ENCODE measurements around the gene YIPF1. TPM values are rescaled to one million over a fixed set of nuclear protein-coding genes. Genes with fewer than 3 reads are reported as not detected.
"Not testable (repeated sequence)": the region's sequence is repeated elsewhere in the genome, so short reads cannot be mapped to it uniquely, and the experiment has no call there.

Gene YIPF1
- total and polyA plus RNA-seq, 10 of the 15 experiments (the other 5 are each of a cell fraction or from before 2014, with no cell fraction given): 13.0 to 36.0 (median 20.3) TPM

DNA sequence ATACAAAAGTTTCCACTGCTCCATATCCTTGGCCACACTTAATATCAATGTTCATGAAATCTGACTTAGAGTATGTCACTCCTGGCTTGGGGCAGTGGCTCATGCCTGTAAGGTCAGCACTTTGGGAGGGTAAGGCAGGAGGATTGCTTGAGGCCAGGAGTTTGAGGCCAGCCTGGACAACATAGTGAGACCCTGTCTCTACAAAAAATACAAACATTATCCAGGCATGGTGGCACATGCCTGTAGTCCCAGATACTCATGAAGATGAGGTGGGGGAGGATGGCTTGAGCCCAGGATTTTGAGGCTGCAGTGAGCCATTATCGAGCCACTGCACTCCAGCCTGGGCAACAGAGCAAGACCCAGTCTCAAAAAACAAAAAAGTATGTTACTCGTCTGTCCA lies 14.4 kb downstream of the YIPF1 start:
- ChIA-PET CTCF (interaction anchor here (1.8 to 9.3 kb wide), 4 partner anchors 15 to 84 kb away, joined by 5 to 198 read pairs (median 84); partner anchors contain the start of genes IFT25 and LRRC42), SMC1A (ENCODE audit: uncharacterized antibody, unreplicated experiment) (interaction anchor here (0.9 to 8.4 kb wide), 6 partner anchors 14 to 180 kb away, joined by 3 to 43 read pairs (median 4); no protein-coding TSS in a partner anchor)
- H3K27ac ChIP-seq (ENCODE audit: control insufficient read depth, insufficient read depth); H2AFZ ChIP-seq (ENCODE audit: control insufficient read depth, low read depth, low read length); H3K79me2 ChIP-seq (ENCODE audit: control insufficient read depth, insufficient read depth, low read length); H3K4me3 ChIP-seq; H3K4me2 ChIP-seq (ENCODE audit: control insufficient read depth, insufficient read depth); RAD21 ChIA-PET (ENCODE audit: unreplicated experiment); H3K9me3 ChIP-seq (replicated peaks; ENCODE audit: control insufficient read depth, insufficient read depth, low read length); DNase-seq (ENCODE audit: low read depth, low spot score); POLR2A ChIA-PET; H4K20me1 ChIP-seq (ENCODE audit: control insufficient read depth, insufficient read depth); ATAC-seq; FAIRE-seq; H3K4me1 ChIP-seq (ENCODE audit: control insufficient read depth, insufficient read depth, low read length); H3K9ac ChIP-seq (ENCODE audit: control insufficient read depth, insufficient read depth, low read length); H3K27me3 ChIP-seq (replicated peaks in 1 of 2; ENCODE audit: control insufficient read depth in 2 of 2, insufficient read depth in 2 of 2, low read length in 1 of 2); BruUV-seq (replicated peaks); intact Hi-C loops (cut with micrococcal nuclease; ENCODE audit: unreplicated experiment); H3K36me3 ChIP-seq (ENCODE audit: control insufficient read depth in 2 of 2, insufficient read depth in 2 of 2, low read length in 1 of 2); in situ Hi-C loops (cut with MboI): not testable (repeated sequence)
- WGBS (ENCODE audit: insufficient coverage, insufficient replicate concordance, low lambda C conversion rate, missing lambda C conversion rate): 84% methylated on average over 2 of the region's 2 CpGs

DNA sequence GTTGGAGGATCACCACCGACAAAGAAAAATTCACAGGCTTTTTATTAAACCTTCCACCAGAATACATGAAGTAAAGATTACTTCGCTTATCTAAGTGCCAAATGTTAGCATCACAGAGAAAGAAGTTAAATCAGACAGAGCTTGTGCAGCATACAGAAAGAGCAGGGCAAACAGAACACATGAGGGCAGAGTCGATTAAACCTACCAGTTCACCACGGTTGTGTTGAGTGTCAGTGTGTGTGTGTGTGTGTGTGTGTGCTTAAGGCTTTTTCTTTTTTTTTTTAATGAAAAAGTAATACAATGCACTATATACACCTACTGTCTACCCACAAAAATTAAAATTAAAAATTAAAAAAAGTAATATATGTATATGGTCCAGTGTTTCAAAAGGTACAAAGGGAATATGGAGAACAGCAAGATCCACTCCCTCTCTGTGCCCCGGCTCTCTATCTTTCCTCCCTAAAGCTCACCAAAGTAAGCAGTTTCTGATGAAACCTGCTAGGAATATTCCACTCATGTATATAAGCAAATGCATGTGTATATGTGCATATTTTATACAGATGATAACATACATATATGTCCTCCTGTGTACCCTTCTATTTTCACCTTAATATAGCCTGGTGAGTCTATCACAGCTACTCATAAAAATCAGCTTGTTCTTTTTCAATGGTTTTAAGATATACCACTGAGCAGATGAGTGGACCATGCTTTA lies 17.7 kb downstream of the YIPF1 start:
- in situ Hi-C loops (cut with MboI): loop anchor here (25.0 kb wide), 1 partner anchor 190 kb away; the partner anchor contains the start of genes TCEANC2 and TMEM59
- RAD21 ChIA-PET (ENCODE audit: unreplicated experiment): interaction anchor here (1.1 kb wide), 1 partner anchor 84 kb away, joined by 4 read pairs; no protein-coding TSS in a partner anchor
- TF ChIP-seq, protein P1, sequence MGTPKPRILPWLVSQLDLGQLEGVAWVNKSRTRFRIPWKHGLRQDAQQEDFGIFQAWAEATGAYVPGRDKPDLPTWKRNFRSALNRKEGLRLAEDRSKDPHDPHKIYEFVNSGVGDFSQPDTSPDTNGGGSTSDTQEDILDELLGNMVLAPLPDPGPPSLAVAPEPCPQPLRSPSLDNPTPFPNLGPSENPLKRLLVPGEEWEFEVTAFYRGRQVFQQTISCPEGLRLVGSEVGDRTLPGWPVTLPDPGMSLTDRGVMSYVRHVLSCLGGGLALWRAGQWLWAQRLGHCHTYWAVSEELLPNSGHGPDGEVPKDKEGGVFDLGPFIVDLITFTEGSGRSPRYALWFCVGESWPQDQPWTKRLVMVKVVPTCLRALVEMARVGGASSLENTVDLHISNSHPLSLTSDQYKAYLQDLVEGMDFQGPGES (IDR thresholded peaks at IDR 0.05): no peak
- TF ChIP-seq, protein P2, sequence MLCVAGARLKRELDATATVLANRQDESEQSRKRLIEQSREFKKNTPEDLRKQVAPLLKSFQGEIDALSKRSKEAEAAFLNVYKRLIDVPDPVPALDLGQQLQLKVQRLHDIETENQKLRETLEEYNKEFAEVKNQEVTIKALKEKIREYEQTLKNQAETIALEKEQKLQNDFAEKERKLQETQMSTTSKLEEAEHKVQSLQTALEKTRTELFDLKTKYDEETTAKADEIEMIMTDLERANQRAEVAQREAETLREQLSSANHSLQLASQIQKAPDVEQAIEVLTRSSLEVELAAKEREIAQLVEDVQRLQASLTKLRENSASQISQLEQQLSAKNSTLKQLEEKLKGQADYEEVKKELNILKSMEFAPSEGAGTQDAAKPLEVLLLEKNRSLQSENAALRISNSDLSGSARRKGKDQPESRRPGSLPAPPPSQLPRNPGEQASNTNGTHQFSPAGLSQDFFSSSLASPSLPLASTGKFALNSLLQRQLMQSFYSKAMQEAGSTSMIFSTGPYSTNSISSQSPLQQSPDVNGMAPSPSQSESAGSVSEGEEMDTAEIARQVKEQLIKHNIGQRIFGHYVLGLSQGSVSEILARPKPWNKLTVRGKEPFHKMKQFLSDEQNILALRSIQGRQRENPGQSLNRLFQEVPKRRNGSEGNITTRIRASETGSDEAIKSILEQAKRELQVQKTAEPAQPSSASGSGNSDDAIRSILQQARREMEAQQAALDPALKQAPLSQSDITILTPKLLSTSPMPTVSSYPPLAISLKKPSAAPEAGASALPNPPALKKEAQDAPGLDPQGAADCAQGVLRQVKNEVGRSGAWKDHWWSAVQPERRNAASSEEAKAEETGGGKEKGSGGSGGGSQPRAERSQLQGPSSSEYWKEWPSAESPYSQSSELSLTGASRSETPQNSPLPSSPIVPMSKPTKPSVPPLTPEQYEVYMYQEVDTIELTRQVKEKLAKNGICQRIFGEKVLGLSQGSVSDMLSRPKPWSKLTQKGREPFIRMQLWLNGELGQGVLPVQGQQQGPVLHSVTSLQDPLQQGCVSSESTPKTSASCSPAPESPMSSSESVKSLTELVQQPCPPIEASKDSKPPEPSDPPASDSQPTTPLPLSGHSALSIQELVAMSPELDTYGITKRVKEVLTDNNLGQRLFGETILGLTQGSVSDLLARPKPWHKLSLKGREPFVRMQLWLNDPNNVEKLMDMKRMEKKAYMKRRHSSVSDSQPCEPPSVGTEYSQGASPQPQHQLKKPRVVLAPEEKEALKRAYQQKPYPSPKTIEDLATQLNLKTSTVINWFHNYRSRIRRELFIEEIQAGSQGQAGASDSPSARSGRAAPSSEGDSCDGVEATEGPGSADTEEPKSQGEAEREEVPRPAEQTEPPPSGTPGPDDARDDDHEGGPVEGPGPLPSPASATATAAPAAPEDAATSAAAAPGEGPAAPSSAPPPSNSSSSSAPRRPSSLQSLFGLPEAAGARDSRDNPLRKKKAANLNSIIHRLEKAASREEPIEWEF (IDR thresholded peaks at IDR 0.05; ENCODE audit: insufficient replicate concordance, low read depth, low read length): no peak
- no peak for TF ChIP-seq CHD1 (IDR thresholded peaks at IDR 0.05; ENCODE audit: low read depth, low read length)
- no peak for TF ChIP-seq RBBP5 (conservative IDR thresholded peaks at IDR 0.05)
- TF ChIP-seq LARP7 (IDR thresholded peaks at IDR 0.05): no peak
- TF ChIP-seq SUPT20H (IDR thresholded peaks at IDR 0.05; ENCODE audit: borderline replicate concordance, control insufficient read depth, low read depth, low read length): no peak
- no peak for TF ChIP-seq SIN3A (IDR thresholded peaks at IDR 0.05; ENCODE audit: low read depth, low read length)
- TF ChIP-seq CBFB (IDR thresholded peaks at IDR 0.05; ENCODE audit: low read depth): no peak
- TF ChIP-seq, protein P3, sequence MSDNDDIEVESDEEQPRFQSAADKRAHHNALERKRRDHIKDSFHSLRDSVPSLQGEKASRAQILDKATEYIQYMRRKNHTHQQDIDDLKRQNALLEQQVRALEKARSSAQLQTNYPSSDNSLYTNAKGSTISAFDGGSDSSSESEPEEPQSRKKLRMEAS (IDR thresholded peaks at IDR 0.05; ENCODE audit: low read depth, low read length): no peak

More for the DNA sequence above, 17.7 kb downstream of the YIPF1 start:
- no peak for FAIRE-seq
- SMC1A ChIA-PET (ENCODE audit: uncharacterized antibody, unreplicated experiment): interaction anchor here (1.6 to 8.4 kb wide), 4 partner anchors 11 to 87 kb away, joined by 5 to 43 read pairs (median 9); no protein-coding TSS in a partner anchor
- Histone ChIP-seq H3K36me3 (ENCODE audit: control insufficient read depth in 2 of 2, insufficient read depth in 2 of 2, low read length in 1 of 2) (peaks cover 0 to 1% of the 10 kb centered on the region in 2 experiments; a peak in 2 of 4 replicates), H3K4me1 (ENCODE audit: control insufficient read depth, insufficient read depth, low read length) (peaks cover 5% of the 10 kb centered on the region), H3K27ac (ENCODE audit: control insufficient read depth, insufficient read depth) (no peak overlapping the region), H3K79me2 (ENCODE audit: control insufficient read depth, insufficient read depth, low read length) (no peaks in the 10 kb centered on the region), H2AFZ (ENCODE audit: control insufficient read depth, low read depth, low read length) (no peak overlapping the region), H3K27me3 (replicated peaks in 1 of 2; ENCODE audit: control insufficient read depth in 2 of 2, insufficient read depth in 2 of 2, low read length in 1 of 2) (no peaks in the 10 kb centered on the region), H3K4me2 (ENCODE audit: control insufficient read depth, insufficient read depth) (no peak overlapping the region), H3K9ac (ENCODE audit: control insufficient read depth, insufficient read depth, low read length) (no peak overlapping the region), H3K4me3 (no peak overlapping the region), H3K9me3 (replicated peaks; ENCODE audit: control insufficient read depth, insufficient read depth, low read length) (no peaks in the 10 kb centered on the region), H4K20me1 (ENCODE audit: control insufficient read depth, insufficient read depth) (no peaks in the 10 kb centered on the region)
- DNase-seq (ENCODE audit: low read depth, low spot score): no peak
- 78% methylated on average over 5 of the region's 5 CpGs for WGBS (ENCODE audit: insufficient coverage, insufficient replicate concordance, low lambda C conversion rate, missing lambda C conversion rate)
- intact Hi-C loops (cut with micrococcal nuclease; ENCODE audit: unreplicated experiment): no loop called here
- POLR2A ChIA-PET: interaction anchor here (1.7 kb wide), 1 partner anchor 11 kb away, joined by 5 read pairs; no protein-coding TSS in a partner anchor
- no peak for ATAC-seq
- CTCF ChIA-PET: interaction anchor here (1.1 to 16.6 kb wide), 5 partner anchors 11 to 89 kb away, joined by 3 to 232 read pairs (median 81); no protein-coding TSS in a partner anchor
- no TSS peak for BruUV-seq (replicated peaks)
